H1 (cell line): ENCODE data around the gene DECR2. TPM values are rescaled to one million over a fixed set of nuclear protein-coding genes. Genes with fewer than 3 reads are reported as not detected.

ENCODE experiments used
- CTCF ChIA-PET: fragments of 300-600 bp; sonication (Branson Sonifier 250); formaldehyde crosslinking; loops from one replicate; lab custom pipeline; 2021; ENCODE audit not compliant: partially characterized antibody; lab: Charles Lee
- POLR2A ChIA-PET: fragments of 300-600 bp; sonication (Branson Sonifier 250); formaldehyde crosslinking; loops from one replicate; lab custom pipeline; 2021; ENCODE audit warnings: inconsistent platforms; ENCODE audit not compliant: partially characterized antibody; lab: Charles Lee
- DNase-seq, 2 experiments: peaks; one replicate each; pipeline versions ENCODE4 v3.0.0 to v3.0.0-alpha.2; 2010 to 2022; ENCODE audit warnings: low spot score in 2 of 2, low read depth in 1 of 2, mixed read lengths in 1 of 2
- FAIRE-seq: peaks from 2 replicates; lab custom pipeline; 2011; peaks lifted over from hg19 to GRCh38; lab: Jason Lieb, UNC
- H2AFZ ChIP-seq: 2 replicates; pipeline ENCODE4 v1.8.1; 2012; ENCODE audit warnings: low read length, inconsistent platforms
- H2AK5ac ChIP-seq: 2 replicates; pipeline ENCODE4 v1.6.1; 2013; ENCODE audit warnings: low read depth, low read length
- H2BK120ac ChIP-seq: replicated peaks from 2 replicates; pipeline ENCODE3; 2013; ENCODE audit warnings: low read depth, low read length, inconsistent platforms
- H2BK12ac ChIP-seq: 2 replicates; pipeline ENCODE4 v1.6.1; 2013; ENCODE audit warnings: low read depth, low read length
- H2BK15ac ChIP-seq: 2 replicates; pipeline ENCODE4 v1.6.1; 2013; ENCODE audit warnings: low read length
- H2BK20ac ChIP-seq: 2 replicates; pipeline ENCODE4 v1.6.1; 2013; ENCODE audit warnings: low read length
- H2BK5ac ChIP-seq: 2 replicates; pipeline ENCODE4 v1.6.1; 2013; ENCODE audit warnings: low read depth, low read length
- H3K14ac ChIP-seq: 2 replicates; pipeline ENCODE4 v1.6.1; 2013; ENCODE audit warnings: inconsistent platforms; ENCODE audit not compliant: insufficient read length
- H3K18ac ChIP-seq: 2 replicates; pipeline ENCODE4 v1.6.1; 2013; ENCODE audit warnings: low read length; ENCODE audit errors: extremely low read depth
- H3K23ac ChIP-seq: 2 replicates; pipeline ENCODE4 v1.6.1; 2013; ENCODE audit warnings: inconsistent platforms; ENCODE audit not compliant: insufficient read length
- H3K23me2 ChIP-seq: 2 replicates; pipeline ENCODE4 v1.6.1; 2013; ENCODE audit warnings: low read depth, low read length
- H3K27ac ChIP-seq: 2 replicates; pipeline ENCODE4 v1.6.1; 2011; ENCODE audit warnings: low read depth, low read length, inconsistent platforms
- H3K27me3 ChIP-seq, 4 experiments: replicated peaks in 1 of 4; 1 replicate in 1 of 4; 2 replicates in 3 of 4; pipeline versions ENCODE4 v1.6.1 to v1.8.1; 2011 to 2013; ENCODE audit warnings: low read length in 3 of 4, mild to moderate bottlenecking in 3 of 4, inconsistent platforms in 2 of 4, mixed read lengths in 2 of 4, moderate library complexity in 1 of 4; ENCODE audit not compliant: control insufficient read depth in 3 of 4, insufficient read depth in 3 of 4; ENCODE audit errors: extremely low read depth in 1 of 4
- H3K36me3 ChIP-seq, 4 experiments: 2 replicates each; pipeline versions ENCODE4 v1.6.1 to v1.8.1; 2011 to 2013; ENCODE audit warnings: mild to moderate bottlenecking in 4 of 4, low read length in 3 of 4, moderate library complexity in 2 of 4, control low read depth in 1 of 4, inconsistent platforms in 1 of 4; ENCODE audit not compliant: insufficient read depth in 4 of 4, control insufficient read depth in 2 of 4
- H3K4ac ChIP-seq: replicated peaks from 2 replicates; pipeline ENCODE3; 2013; ENCODE audit warnings: low read length, low read depth, mixed read lengths, inconsistent platforms; ENCODE audit not compliant: insufficient read length
- H3K4me1 ChIP-seq, 4 experiments: replicated peaks in 1 of 4; 1 replicate in 1 of 4; 2 replicates in 3 of 4; pipeline versions ENCODE4 v1.6.1 to v1.8.1; 2011 to 2013; ENCODE audit warnings: low read length in 3 of 4, inconsistent platforms in 2 of 4, mixed read lengths in 1 of 4; ENCODE audit not compliant: insufficient read depth in 4 of 4, control insufficient read depth in 3 of 4
- H3K4me2 ChIP-seq, 2 experiments: 2 replicates each; pipeline versions ENCODE4 v1.6.1 to v1.8.1; 2011 to 2013; ENCODE audit warnings: low read depth in 2 of 2, low read length in 2 of 2, control low read depth in 1 of 2, inconsistent platforms in 1 of 2, mild to moderate bottlenecking in 1 of 2; ENCODE audit not compliant: insufficient read depth in 1 of 2
- H3K4me3 ChIP-seq, 4 experiments: fragments of 200-600, 300-600 bp in 1 of 4; sonication (generic), shearing (Covaris generic), sonication (Bioruptor Twin) in 1 of 4; 2 replicates each; pipeline versions ENCODE4 v1.5.1 to v1.8.1; 2011 to 2016; ENCODE audit warnings: low read length in 4 of 4, low read depth in 3 of 4, control low read depth in 2 of 4, inconsistent platforms in 2 of 4, mild to moderate bottlenecking in 2 of 4, mixed read lengths in 1 of 4, moderate library complexity in 1 of 4; ENCODE audit not compliant: insufficient read depth in 2 of 4; ENCODE audit errors: extremely low read depth in 1 of 4
- H3K56ac ChIP-seq: replicated peaks from 2 replicates; pipeline ENCODE3; 2013; ENCODE audit warnings: low read depth, mild to moderate bottlenecking, mixed read lengths, low read length, inconsistent platforms; ENCODE audit not compliant: insufficient read length
- H3K79me1 ChIP-seq: 2 replicates; pipeline ENCODE4 v1.6.1; 2013; ENCODE audit warnings: low read depth, low read length, control low read depth
- H3K79me2 ChIP-seq, 2 experiments: 2 replicates each; pipeline versions ENCODE4 v1.6.1 to v1.8.1; 2012 to 2013; ENCODE audit warnings: low read length in 2 of 2, mild to moderate bottlenecking in 2 of 2, inconsistent platforms in 1 of 2; ENCODE audit not compliant: insufficient read depth in 2 of 2, control insufficient read depth in 1 of 2
- H3K9ac ChIP-seq, 4 experiments: replicated peaks in 1 of 4; 1 replicate in 1 of 4; 2 replicates in 3 of 4; pipeline versions ENCODE4 v1.6.1 to v1.8.1; 2011 to 2013; ENCODE audit warnings: low read depth in 3 of 4, low read length in 3 of 4, control low read depth in 2 of 4, mild to moderate bottlenecking in 2 of 4, moderate library complexity in 2 of 4, inconsistent platforms in 1 of 4; ENCODE audit errors: extremely low read depth in 1 of 4
- H3K9me3 ChIP-seq, 2 experiments: 2 replicates each; pipeline versions ENCODE4 v1.6.1 to v1.8.1; 2012 to 2013; ENCODE audit warnings: mild to moderate bottlenecking in 2 of 2, moderate library complexity in 2 of 2, control low read depth in 1 of 2, inconsistent platforms in 1 of 2, low read depth in 1 of 2, low read length in 1 of 2, mixed read lengths in 1 of 2; ENCODE audit not compliant: insufficient read depth in 2 of 2
- H4K20me1 ChIP-seq, 2 experiments: replicated peaks in 1 of 2; 2 replicates each; pipeline versions ENCODE3 to v1.8.1; 2011 to 2013; ENCODE audit warnings: inconsistent platforms in 2 of 2, low read length in 2 of 2, mild to moderate bottlenecking in 1 of 2; ENCODE audit not compliant: insufficient read depth in 2 of 2, control insufficient read depth in 1 of 2
- H4K5ac ChIP-seq: 2 replicates; pipeline ENCODE4 v1.6.1; 2013; ENCODE audit warnings: low read length, low read depth, mixed read lengths, inconsistent platforms; ENCODE audit not compliant: insufficient read length
- H4K8ac ChIP-seq: 2 replicates; pipeline ENCODE4 v1.8.0; 2013; ENCODE audit warnings: mild to moderate bottlenecking, moderate library complexity, low read length, inconsistent platforms; ENCODE audit not compliant: insufficient read depth; ENCODE audit errors: extremely low read depth
- H4K91ac ChIP-seq: replicated peaks from 2 replicates; pipeline ENCODE3; 2013; ENCODE audit warnings: low read length, mixed read lengths, inconsistent platforms; ENCODE audit not compliant: insufficient read length
- ATF3 ChIP-seq: IDR thresholded peaks from 2 replicates; pipeline ENCODE4 v1.6.1; 2011; ENCODE audit warnings: low read depth, mild to moderate bottlenecking, low read length; ENCODE audit not compliant: insufficient read depth
- BRCA1 ChIP-seq: IDR thresholded peaks from 2 replicates; pipeline ENCODE4 v1.6.1; 2012; ENCODE audit warnings: low read depth, low read length, improper control_type of control experiment
- CBX5 ChIP-seq: fragments of 300-800, 300-1000 bp; sonication (generic); IDR thresholded peaks from 2 replicates; pipeline ENCODE4 v1.7.1; 2016; ENCODE audit warnings: antibody characterized with exemption, low read length, low read depth
- JUN ChIP-seq: IDR thresholded peaks from 2 replicates; pipeline ENCODE4 v1.6.1; 2011; ENCODE audit warnings: low read depth, mild to moderate bottlenecking, improper control_type of control experiment, low read length
- MAFK ChIP-seq: IDR thresholded peaks from 2 replicates; pipeline ENCODE4 v1.6.1; 2012; ENCODE audit warnings: low read depth, mild to moderate bottlenecking, improper control_type of control experiment, low read length
- RAD21 ChIP-seq, 2 experiments: IDR thresholded peaks in 1 of 2; conservative IDR thresholded peaks in 1 of 2; 2 replicates each; pipeline ENCODE4 v1.6.1; 2011; ENCODE audit warnings: low read depth in 2 of 2, low read length in 2 of 2, improper control_type of control experiment in 1 of 2, inconsistent platforms in 1 of 2, mild to moderate bottlenecking in 1 of 2, moderate library complexity in 1 of 2
- SIN3A ChIP-seq, 2 experiments: IDR thresholded peaks in 1 of 2; conservative IDR thresholded peaks in 1 of 2; 2 replicates each; pipeline ENCODE4 v1.6.1; 2011 to 2012; ENCODE audit warnings: low read length in 2 of 2, improper control_type of control experiment in 1 of 2, low read depth in 1 of 2, mild to moderate bottlenecking in 1 of 2
- SP1 ChIP-seq: IDR thresholded peaks from 2 replicates; pipeline ENCODE4 v1.6.1; 2011; ENCODE audit warnings: low read depth, low read length
- SP4 ChIP-seq: IDR thresholded peaks from 2 replicates; pipeline ENCODE4 v1.6.1; 2012; ENCODE audit warnings: low read length, inconsistent platforms
- SRF ChIP-seq: IDR thresholded peaks from 2 replicates; pipeline ENCODE4 v1.6.1; 2011; ENCODE audit warnings: mild to moderate bottlenecking, low read depth, low read length, moderate library complexity
- TAF7 ChIP-seq: optimal IDR thresholded peaks from 2 replicates; pipeline ENCODE3; 2011; ENCODE audit warnings: low read depth, mild to moderate bottlenecking, inconsistent platforms, low read length, moderate library complexity, borderline replicate concordance
- ZNF274 ChIP-seq: IDR thresholded peaks from 2 replicates; pipeline ENCODE4 v1.7.0; 2012; ENCODE audit warnings: low read length, borderline replicate concordance; ENCODE audit errors: extremely low read depth
- WGBS, 2 experiments: shearing (Covaris generic) in 1 of 2; methylation state at CpG; one replicate each; pipeline versions ENCODE4 v1.1.6 to v1.1.7; 2013 to 2015; ENCODE audit warnings: low lambda C conversion rate in 2 of 2, mixed read lengths in 2 of 2, inconsistent platforms in 1 of 2, low coverage in 1 of 2, missing lambda C conversion rate in 1 of 2; ENCODE audit not compliant: insufficient replicate concordance in 2 of 2, insufficient coverage in 1 of 2, insufficient read length in 1 of 2; ENCODE audit errors: extremely low coverage in 1 of 2, missing lambda C conversion rate in 1 of 2; 5-methylcytosine and 5-hydroxymethylcytosine counted together
- polyA plus RNA-seq, 7 experiments: library from polyadenylated mRNA; depleted of rRNA in 3 of 7; stranded (reverse) in 5 of 7; unstranded in 2 of 7; fragments of >200 nt in 5 of 7; fragments of 200-250 nt in 2 of 7; gene quantifications; 1 replicate in 5 of 7; 2 replicates in 1 of 7; 4 replicates in 1 of 7; pipeline versions ENCODE4 v1.2.1 to v1.2.3, GENCODE V29; 2011 to 2013; ENCODE audit warnings: missing spikeins in 2 of 7, mixed read lengths in 2 of 7
- total RNA-seq: library from RNA; stranded (reverse); fragmentation: NEBNext Ultra II Directional; extraction: Animal tissue kit (Norgen Biotek cat#: 25700); gene quantifications from 2 replicates; pipeline ENCODE4 v1.2.1, GENCODE V29; 2021

DECR2 gene
- total and polyA plus RNA-seq, 2 of the 8 experiments (the other 6 are each of a cell fraction or from before 2014, with no cell fraction given) = 28.2 to 39.9 TPM

GRCh38 chr16:450385-450784 is 48.7 kb downstream of the DECR2 start:
- H2BK5ac ChIP-seq = no peak overlapping the region
- H4K91ac ChIP-seq = no peak overlapping the region
- H3K4me3 ChIP-seq = no peak overlapping the region
- no peak overlapping the region for H3K23ac ChIP-seq
- no peak overlapping the region for H3K56ac ChIP-seq
- no peak overlapping the region for H3K9ac ChIP-seq
- H3K4ac ChIP-seq = no peak overlapping the region
- H3K9me3 ChIP-seq = no peaks in the 10 kb centered on the region
- H3K23me2 ChIP-seq = no peaks in the 10 kb centered on the region
- no peak overlapping the region for H3K14ac ChIP-seq
- 88% methylated on average over 8 of the region's 8 CpGs; no CpG with 5 or more reads in 1 of the 2 experiments for WGBS, 2 experiments
- CTCF ChIA-PET = interaction anchor here (0.6 to 1.7 kb wide), 5 partner anchors 11 to 45 kb away, joined by 3 to 7 read pairs (median 3); no protein-coding TSS in a partner anchor
- no peak overlapping the region for H2BK15ac ChIP-seq
- no peak overlapping the region for H3K18ac ChIP-seq
- no peak overlapping the region for H2BK120ac ChIP-seq
- H4K8ac ChIP-seq = no peak overlapping the region; the same call in 1 of the 2 replicates
- H3K79me1 ChIP-seq = peaks cover 7% of the 10 kb centered on the region; the same call in 1 of the 2 replicates
- no peak overlapping the region; a peak in 1 of 4 replicates for H3K4me2 ChIP-seq
- H3K27ac ChIP-seq = no peak overlapping the region
- no peak overlapping the region for H4K5ac ChIP-seq
- no peak overlapping the region for H2AFZ ChIP-seq
- H3K36me3 ChIP-seq = no peaks in the 10 kb centered on the region
- POLR2A ChIA-PET = no interaction called here
- FAIRE-seq = no peak
- no peaks in the 10 kb centered on the region for H3K27me3 ChIP-seq
- H2AK5ac ChIP-seq = no peak overlapping the region; the same call in 1 of the 2 replicates
- no peaks in the 10 kb centered on the region; a peak in 1 of 7 replicates for H3K4me1 ChIP-seq
- no peak overlapping the region for H2BK20ac ChIP-seq
- peaks cover under 1 to 1% of the 10 kb centered on the region in 2 experiments for H4K20me1 ChIP-seq
- no peak overlapping the region for H2BK12ac ChIP-seq
- no peak for DNase-seq
- H3K79me2 ChIP-seq = peaks cover 0 to 10% of the 10 kb centered on the region in 2 experiments; a peak in 2 of 4 replicates
- TF ChIP-seq SRF (no peak), BRCA1 (no peak), SP4 (no peak), SIN3A (conservative IDR thresholded peaks at IDR 0.05 in 1 of 2, IDR thresholded peaks at IDR 0.05 in 1 of 2; ENCODE audit: low read depth in 1 of 2, low read length in 2 of 2) (no peak), TAF7 (no peak), JUN (no peak), SP1 (no peak), ATF3 (no peak), CBX5 (no peak), ZNF274 (no peak), RAD21 (IDR thresholded peaks at IDR 0.05 in 1 of 2, conservative IDR thresholded peaks at IDR 0.05 in 1 of 2; ENCODE audit: low read depth in 2 of 2, low read length in 2 of 2) (no peak), MAFK (no peak)
